ENCODE data around the gene GAK. TPM values are rescaled to one million over a fixed set of nuclear protein-coding genes. Genes with fewer than 3 reads are reported as not detected.

The GAK gene
- total RNA-seq, 2 experiments from 2014 or later, result 97.8 to 102 TPM

- Mint-ChIP-seq H3K4me1 (ENCODE audit: low read depth) (peaks cover 5% of the 10 kb centered on the region), H3K4me3 (no peak overlapping the region), H3K9me3 (no peaks in the 10 kb centered on the region), H3K36me3 (ENCODE audit: low read depth) (peaks cover 34% of the 10 kb centered on the region), H3K27ac (no peak overlapping the region), H3K27me3 (no peaks in the 10 kb centered on the region)
- no peak for ATAC-seq
- DNase-seq, result no peak
- intact Hi-C loops (cut with micrococcal nuclease), result no loop called here
- CTCF ChIA-PET, result no interaction called here
- TF ChIP-seq CTCF (IDR thresholded peaks at IDR 0.05), result no peak
- POLR2A ChIA-PET, result no interaction called here
These were observed 62.3 kb downstream of the GAK start for GRCh38 chr4:869776-870175.

GRCh38 chr4:868421-868820 is 63.7 kb downstream of the GAK start:
- H3K27me3 Mint-ChIP-seq, result no peaks in the 10 kb centered on the region
- no peak for TF ChIP-seq CTCF (IDR thresholded peaks at IDR 0.05)
- peaks cover 5% of the 10 kb centered on the region for H3K4me1 Mint-ChIP-seq (ENCODE audit: low read depth)
- H3K9me3 Mint-ChIP-seq, result no peaks in the 10 kb centered on the region
- DNase-seq (no peak), ATAC-seq (no peak)
- intact Hi-C loops (cut with micrococcal nuclease), result no loop called here
- ChIA-PET POLR2A (no interaction called here), CTCF (no interaction called here)
- H3K36me3 Mint-ChIP-seq (ENCODE audit: low read depth), result peaks cover 25% of the 10 kb centered on the region
- H3K27ac Mint-ChIP-seq, result no peak overlapping the region
- no peak overlapping the region for H3K4me3 Mint-ChIP-seq

- no peaks in the 10 kb centered on the region for H3K27me3 Mint-ChIP-seq
These were observed 64.4 kb downstream of the GAK start for GRCh38 chr4:867526-868250.

GRCh38 chr4:866761-867390 is 65.2 kb downstream of the GAK start:
- ATAC-seq (peak; percentile 62), DNase-seq (peak; percentile 34)
- no peak overlapping the region for H3K27ac Mint-ChIP-seq
- H3K27me3 Mint-ChIP-seq, result no peaks in the 10 kb centered on the region
- H3K4me1 Mint-ChIP-seq (ENCODE audit: low read depth), result peaks cover 5% of the 10 kb centered on the region
- no peak overlapping the region for H3K4me3 Mint-ChIP-seq
- peaks cover 33% of the 10 kb centered on the region for H3K36me3 Mint-ChIP-seq (ENCODE audit: low read depth)
- no peaks in the 10 kb centered on the region for H3K9me3 Mint-ChIP-seq
- TF ChIP-seq CTCF (IDR thresholded peaks at IDR 0.05), result no peak
- ChIA-PET CTCF (no interaction called here), POLR2A (no interaction called here)
- intact Hi-C loops (cut with micrococcal nuclease), result no loop called here

More at GRCh38 chr4:867526-868250, 64.4 kb downstream of the GAK start:
- ChIA-PET POLR2A (no interaction called here), CTCF (no interaction called here)
- peaks cover 5% of the 10 kb centered on the region for H3K4me1 Mint-ChIP-seq (ENCODE audit: low read depth)
- H3K4me3 Mint-ChIP-seq, result no peak overlapping the region
- no peak overlapping the region for H3K27ac Mint-ChIP-seq
- intact Hi-C loops (cut with micrococcal nuclease), result no loop called here
- no peak for TF ChIP-seq CTCF (IDR thresholded peaks at IDR 0.05)
- no peaks in the 10 kb centered on the region for H3K9me3 Mint-ChIP-seq
- no peak for DNase-seq
- ATAC-seq, result no peak
- H3K36me3 Mint-ChIP-seq (ENCODE audit: low read depth), result peaks cover 32% of the 10 kb centered on the region

GRCh38 chr4:866068-866760 is 65.9 kb downstream of the GAK start:
- Mint-ChIP-seq H3K27me3 (no peaks in the 10 kb centered on the region), H3K27ac (no peak overlapping the region)
- CTCF ChIA-PET, result no interaction called here

More at GRCh38 chr4:866068-866760, 65.9 kb downstream of the GAK start:
- H3K36me3 Mint-ChIP-seq (ENCODE audit: low read depth), result peaks cover 36% of the 10 kb centered on the region
- POLR2A ChIA-PET, result no interaction called here
- ATAC-seq, result no peak
- no peak overlapping the region for H3K4me3 Mint-ChIP-seq
- TF ChIP-seq CTCF (IDR thresholded peaks at IDR 0.05), result no peak
- DNase-seq, result no peak
- intact Hi-C loops (cut with micrococcal nuclease), result no loop called here
- H3K9me3 Mint-ChIP-seq, result no peaks in the 10 kb centered on the region
- H3K4me1 Mint-ChIP-seq (ENCODE audit: low read depth), result peaks cover 5% of the 10 kb centered on the region
